AG09309 (cell line): ENCODE results near the gene FNDC3B.

ENCODE experiments used
- DNase-seq: peaks from one replicate; pipeline ENCODE4 v3.0.0-alpha.2; 2010; ENCODE audit warnings: low read depth
- H3K4me3 ChIP-seq: 2 replicates; pipeline ENCODE4 v1.5.1; 2011; ENCODE audit warnings: mild to moderate bottlenecking, low read depth, low read length, moderate library complexity; ENCODE audit not compliant: control insufficient read depth
- CTCF ChIP-seq: IDR thresholded peaks from 2 replicates; pipeline ENCODE4 v1.5.1; 2011; ENCODE audit warnings: mild to moderate bottlenecking, low read depth, low read length, inconsistent platforms; ENCODE audit not compliant: insufficient read depth, control insufficient read depth; ENCODE audit errors: missing control alignments

Gene FNDC3B

GRCh38 chr3:172158741-172159140 is 119.4 kb downstream of the FNDC3B start:
- H3K4me3 ChIP-seq = no peak overlapping the region
- no peak for DNase-seq
- TF ChIP-seq CTCF = no peak

GRCh38 chr3:172159376-172159775 is 120.0 kb downstream of the FNDC3B start:
- no peak overlapping the region for H3K4me3 ChIP-seq
- TF ChIP-seq CTCF = no peak
- no peak for DNase-seq

DNA sequence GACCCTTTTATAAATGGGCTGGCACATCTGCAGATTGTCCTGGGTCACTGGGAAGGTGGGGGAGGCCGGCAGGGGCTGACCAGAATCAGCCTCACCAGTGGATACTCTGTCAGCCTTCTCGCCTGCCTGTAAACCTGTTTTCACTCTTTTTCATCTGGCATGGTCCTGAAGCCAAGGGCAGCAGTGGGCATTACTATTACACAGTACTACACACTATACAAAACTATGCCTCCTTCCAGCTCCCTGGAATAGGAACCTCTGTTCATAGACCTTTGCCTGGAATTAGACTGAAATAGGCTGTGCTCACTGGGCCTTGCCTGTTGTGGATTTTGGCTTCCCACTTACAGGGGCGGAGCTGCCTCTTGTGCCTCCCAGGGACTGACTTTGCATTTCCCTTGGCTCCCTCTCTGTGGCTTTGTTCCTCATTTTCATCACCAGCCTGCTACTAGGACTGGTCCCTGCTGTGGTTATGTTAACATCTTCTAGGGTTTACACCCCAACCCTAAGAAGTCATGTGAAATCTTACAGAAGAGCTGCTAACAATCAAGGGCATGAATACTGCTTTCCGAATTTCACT is 120.7 kb downstream of the FNDC3B start:
- DNase-seq = no peak
- no peak for TF ChIP-seq CTCF
- no peak overlapping the region for H3K4me3 ChIP-seq

DNA sequence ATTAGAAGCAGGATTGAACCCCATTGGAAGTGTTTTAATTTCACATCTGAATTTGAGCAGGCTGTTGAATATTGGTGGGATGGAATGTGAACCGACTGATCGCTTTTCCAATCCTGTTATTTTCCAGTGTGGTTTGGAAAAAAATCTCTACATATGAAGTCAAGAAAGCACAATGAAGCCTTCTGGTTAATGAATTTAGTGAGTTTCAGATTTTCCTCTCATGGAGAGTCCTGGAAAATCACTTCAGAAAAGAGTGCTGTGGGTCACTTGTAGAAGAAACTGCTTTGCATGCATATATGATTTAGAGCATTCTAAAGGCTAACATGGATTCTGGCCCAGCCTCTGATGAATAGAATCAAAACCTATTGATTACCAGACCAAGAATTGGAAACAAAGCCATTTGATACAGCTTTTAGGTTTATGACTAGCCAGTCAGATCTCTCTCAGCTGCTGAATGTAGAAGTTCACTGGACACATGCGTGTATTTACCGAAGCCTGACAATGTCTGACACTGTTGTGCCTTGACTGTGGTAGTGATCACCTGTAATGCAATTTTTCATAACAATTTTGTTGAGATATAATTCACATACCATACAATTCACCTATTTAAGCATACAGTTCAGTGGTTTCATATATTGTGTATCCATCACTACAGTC is 121.9 kb downstream of the FNDC3B start:
- no peak for TF ChIP-seq CTCF

GRCh38 chr3:172161959-172162358 is 122.6 kb downstream of the FNDC3B start:
- no peak for TF ChIP-seq CTCF
- no peak overlapping the region for H3K4me3 ChIP-seq
- no peak for DNase-seq

More for the DNA sequence above, 121.9 kb downstream of the FNDC3B start:
- DNase-seq = no peak
- no peak overlapping the region for H3K4me3 ChIP-seq

DNA sequence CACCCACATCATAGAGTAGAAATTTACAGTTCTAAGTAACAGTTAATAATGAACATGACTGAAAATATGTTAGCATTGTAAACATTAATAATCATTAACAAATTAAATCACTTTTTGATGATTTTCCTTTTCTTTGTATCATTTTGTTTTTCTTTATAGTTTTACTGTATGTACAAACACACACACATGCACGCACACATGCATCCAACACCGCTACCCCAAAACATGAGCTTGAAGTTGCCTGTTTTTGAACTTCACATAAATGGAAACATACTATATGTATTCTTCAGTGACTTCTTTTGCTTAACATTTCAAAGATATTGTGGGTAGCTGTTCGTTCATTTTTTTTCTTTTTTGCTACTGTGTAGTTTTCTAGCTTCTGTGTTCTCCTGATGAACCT is 123.9 kb downstream of the FNDC3B start:
- no peak overlapping the region for H3K4me3 ChIP-seq
- TF ChIP-seq CTCF = no peak
- no peak for DNase-seq
